Stimulated activated CD4-positive, alpha-beta T cell treated with anti-CD3 and anti-CD28 coated beads, Interleukin-1b, Interleukin-23, amount 100 ng/mL, for 4 hours (primary cell): ENCODE results near the gene SEC24C.
A peak's percentile ranks its signal among the peaks of the same experiment; 100 is the strongest.
"Not testable (repeated sequence)": the region's sequence is repeated elsewhere in the genome, so short reads cannot be mapped to it uniquely, and the experiment has no call there.

Source experiments
- DNase-seq, 2 donors: peaks; one replicate each; pipeline ENCODE4 v3.0.0-alpha.2; 2020; ENCODE audit warnings: low read depth in 2 of 2

The SEC24C gene

DNA sequence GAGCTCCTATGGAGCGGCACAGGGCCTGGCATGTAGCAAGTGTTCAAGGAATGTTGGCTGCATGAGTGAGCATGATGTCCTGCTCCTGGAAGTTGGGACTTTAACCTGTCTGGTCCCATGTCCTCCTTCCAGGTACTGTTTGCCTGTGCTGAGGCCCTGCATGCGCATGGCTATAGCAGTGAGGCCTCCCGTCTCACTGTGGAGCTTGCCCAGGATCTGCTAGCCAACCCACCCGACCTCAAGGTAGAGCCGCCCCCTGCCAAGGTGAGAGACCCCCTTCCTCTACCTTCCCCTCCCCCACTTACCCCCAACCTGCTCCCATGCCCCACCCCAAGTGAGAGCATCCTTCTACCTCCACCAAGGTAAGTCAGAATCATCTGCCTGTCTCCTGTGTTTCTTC, 49.3 kb downstream of the SEC24C start:
- no peak for DNase-seq

DNA sequence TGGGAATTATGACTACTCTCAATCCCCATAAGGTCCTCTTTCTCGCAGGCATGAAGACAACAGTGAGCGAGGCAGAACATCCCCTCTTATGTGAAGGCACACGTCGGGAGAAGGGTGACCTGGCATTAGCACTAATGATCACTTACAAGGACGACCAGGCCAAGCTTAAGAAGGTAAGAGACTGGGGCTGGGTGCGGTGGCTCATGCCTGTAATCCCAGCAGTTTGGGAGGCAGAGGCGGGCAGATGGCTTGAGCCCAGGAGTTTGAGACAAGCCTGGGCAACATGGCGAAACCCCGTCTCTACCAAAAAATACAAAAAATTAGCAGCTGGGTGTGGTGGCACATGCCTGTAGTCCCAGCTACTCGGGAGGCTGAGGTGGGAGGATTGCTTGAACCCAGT, 51.3 kb downstream of the SEC24C start:
- DNase-seq = not testable (repeated sequence)

DNA sequence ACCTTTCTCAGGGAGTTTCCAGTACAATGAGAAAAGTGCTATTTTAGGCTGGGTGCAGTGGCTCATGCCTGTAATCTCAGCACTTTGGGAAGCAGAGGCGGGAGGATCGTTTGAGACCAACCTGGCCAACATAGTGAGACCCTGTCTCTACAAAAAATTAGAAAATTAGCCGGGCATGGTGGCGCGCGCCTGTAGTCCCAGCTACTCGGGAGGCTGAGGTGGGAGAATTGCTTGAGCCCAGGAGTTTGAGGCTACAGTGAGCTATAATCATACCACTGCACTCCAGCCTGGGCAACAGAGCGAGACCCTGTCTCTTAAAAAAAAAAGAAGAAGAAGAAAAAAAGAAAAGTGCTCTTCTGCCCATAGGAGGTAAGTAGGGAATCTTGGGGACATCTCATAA, 51.9 kb downstream of the SEC24C start:
- DNase-seq = not testable (repeated sequence)

DNA sequence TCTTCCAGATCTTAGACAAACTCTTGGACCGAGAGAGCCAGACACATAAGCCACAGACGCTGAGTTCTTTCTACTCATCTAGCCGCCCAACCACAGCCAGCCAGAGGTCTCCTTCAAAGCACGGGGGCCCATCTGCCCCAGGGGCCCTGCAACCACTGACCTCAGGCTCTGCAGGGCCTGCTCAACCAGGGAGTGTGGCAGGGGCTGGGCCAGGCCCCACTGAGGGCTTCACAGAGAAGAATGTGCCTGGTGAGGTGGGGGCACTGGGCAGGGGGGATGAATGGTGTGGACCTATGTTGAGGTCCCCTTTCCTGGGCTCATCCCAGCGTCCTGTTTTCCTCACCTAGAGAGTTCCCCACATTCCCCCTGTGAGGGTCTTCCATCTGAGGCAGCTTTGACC, 52.6 kb downstream of the SEC24C start:
- DNase-seq = no peak

DNA sequence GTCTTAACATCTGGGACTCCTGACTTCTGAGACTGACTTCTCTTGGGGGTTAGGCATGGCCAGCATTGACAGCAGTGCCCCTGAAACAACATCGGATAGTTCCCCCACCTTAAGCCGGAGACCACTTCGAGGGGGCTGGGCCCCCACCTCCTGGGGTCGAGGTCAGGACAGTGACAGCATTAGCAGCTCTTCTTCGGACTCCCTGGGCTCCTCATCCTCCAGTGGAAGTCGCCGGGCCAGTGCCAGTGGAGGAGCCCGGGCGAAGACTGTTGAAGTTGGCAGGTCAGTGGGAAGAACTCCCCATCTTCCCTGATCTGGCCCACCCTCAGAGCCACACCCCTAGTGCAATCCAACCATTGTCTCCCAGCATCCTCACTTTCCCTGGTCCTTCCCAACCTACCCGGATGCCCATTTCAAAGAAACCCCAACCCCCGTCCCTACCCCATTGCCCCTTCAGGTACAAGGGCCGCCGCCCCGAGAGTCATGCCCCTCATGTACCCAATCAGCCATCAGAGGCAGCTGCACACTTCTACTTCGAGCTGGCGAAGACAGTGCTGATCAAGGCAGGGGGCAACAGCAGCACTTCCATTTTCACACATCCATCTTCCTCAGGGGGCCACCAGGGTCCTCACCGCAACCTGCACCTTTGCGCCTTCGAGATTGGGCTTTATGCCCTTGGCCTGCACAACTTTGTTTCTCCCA, 53.3 kb downstream of the SEC24C start:
- no peak for DNase-seq

DNA sequence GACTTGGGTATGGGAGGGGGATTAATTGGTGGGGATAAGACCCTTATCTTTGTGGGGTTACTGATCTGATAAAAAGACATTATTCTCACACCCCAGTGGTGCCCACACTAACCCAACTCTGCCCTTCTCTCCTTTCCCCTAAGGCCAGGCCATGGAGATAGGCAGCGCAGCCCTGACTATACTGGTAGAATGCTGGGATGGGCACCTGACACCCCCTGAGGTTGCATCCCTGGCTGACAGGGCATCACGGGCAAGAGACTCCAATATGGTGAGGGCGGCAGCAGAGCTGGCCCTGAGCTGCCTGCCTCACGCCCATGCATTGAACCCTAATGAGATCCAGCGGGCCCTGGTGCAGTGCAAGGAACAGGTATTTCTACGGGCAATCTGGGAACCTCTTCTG, 53.9 kb downstream of the SEC24C start:
- no peak for DNase-seq

DNA sequence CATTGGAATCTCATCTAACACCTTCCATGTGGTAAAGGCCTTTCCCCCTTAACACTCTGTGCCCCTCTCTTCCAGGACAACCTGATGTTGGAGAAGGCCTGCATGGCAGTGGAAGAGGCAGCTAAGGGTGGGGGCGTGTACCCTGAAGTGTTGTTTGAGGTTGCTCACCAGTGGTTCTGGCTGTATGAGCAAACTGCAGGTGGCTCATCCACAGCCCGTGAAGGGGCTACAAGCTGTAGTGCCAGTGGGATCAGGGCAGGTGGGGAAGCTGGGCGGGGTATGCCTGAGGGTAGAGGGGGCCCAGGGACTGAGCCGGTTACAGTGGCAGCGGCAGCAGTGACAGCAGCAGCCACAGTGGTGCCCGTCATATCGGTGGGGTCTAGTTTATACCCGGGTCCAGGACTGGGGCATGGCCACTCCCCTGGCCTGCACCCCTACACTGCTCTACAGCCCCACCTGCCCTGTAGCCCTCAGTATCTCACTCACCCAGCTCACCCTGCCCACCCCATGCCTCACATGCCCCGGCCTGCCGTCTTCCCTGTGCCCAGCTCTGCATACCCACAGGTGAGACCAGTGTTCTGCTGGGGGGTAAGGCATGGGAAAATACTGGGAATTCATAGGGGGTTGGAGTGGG, 54.9 kb downstream of the SEC24C start:
- DNase-seq = no peak

DNA sequence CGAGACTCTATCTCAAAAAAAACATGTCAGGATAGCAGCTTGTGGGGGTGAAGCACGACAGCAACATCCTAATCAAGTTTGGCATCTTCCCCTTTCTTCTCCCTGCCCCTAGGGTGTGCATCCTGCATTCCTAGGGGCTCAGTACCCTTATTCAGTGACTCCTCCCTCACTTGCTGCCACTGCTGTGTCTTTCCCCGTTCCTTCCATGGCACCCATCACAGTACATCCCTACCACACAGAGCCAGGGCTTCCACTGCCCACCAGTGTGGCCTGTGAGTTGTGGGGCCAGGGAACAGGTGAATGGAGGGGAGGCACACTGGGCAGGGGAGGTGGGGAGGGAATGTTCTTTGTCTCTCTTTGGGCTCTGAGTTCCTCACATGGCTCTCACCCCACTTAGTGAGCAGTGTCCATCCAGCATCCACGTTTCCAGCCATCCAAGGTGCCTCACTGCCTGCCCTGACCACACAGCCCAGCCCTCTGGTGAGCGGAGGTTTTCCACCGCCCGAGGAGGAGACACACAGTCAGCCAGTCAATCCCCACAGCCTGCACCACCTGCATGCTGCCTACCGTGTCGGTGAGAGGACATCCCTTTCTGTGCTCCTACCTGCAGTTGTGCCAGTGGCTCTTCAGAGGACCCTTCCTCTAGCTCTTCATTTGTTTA, 55.9 kb downstream of the SEC24C start:
- DNase-seq = no peak

DNA sequence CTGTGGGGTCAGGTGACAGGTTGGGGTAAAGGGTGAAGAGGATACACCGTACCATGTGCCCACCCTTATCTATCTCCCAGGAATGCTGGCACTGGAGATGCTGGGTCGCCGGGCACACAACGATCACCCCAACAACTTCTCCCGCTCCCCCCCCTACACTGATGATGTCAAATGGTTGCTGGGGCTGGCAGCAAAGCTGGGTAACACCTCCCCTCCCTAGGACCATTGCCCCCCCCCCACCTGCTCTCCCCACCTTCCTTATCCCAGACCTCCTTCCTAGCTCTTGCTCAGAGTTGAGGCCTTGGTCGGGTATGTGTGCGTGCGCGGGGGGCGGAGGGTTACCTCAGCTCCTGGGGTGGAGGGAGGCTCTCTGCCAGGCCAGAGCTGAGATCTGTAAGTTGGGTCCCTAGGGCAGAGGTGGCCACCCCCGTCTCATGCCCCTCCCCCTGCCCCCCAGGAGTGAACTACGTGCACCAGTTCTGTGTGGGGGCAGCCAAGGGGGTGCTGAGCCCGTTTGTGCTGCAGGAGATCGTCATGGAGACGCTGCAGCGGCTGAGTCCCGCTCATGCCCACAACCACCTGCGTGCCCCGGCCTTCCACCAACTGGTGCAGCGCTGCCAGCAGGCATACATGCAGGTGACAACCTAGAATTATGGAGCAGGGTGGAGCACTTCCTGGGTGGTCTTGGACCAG, 56.5 kb downstream of the SEC24C start:
- no peak for DNase-seq

DNA sequence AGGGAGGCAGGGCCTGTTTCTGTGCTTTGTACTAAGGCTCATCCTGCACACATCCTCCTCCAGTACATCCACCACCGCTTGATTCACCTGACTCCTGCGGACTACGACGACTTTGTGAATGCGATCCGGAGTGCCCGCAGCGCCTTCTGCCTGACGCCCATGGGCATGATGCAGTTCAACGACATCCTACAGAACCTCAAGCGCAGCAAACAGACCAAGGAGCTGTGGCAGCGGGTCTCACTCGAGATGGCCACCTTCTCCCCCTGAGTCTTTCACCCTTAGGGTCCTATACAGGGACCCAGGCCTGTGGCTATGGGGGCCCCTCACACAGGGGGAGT, 57.0 kb downstream of the SEC24C start:
- DNase-seq = no peak

DNA sequence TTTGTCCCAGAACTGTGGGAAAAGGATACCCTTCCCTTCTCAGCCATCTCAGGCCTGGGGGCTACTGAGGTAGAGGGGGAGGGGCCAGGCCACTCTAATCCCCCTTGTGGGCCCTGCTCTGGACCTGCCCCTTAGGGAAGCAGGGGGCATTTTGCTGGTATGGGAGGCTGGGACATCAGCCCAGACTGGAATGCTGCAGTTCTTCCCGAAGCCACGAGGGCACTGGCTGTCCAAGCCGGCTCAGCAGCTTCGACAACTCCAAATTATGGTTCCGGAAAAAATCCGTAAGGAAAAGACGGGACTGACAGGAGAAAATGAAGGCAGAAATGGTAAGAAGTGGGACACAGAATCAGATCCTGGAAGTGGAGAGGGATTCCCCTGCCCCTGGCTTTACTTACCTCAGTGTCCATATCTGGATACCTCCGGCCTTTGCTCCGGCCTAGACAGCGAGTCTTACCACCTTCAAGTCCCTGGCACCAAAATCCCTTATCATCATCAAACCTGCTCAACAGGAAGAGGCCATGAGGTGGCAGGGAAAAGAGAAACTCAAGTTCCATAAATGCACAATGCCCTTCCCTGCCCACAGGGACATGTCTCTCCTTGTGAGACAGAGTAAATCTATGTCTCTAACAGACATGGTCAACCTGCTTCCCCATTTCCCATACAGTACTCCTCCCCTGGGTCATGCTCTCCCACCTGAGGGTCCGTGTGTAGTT, 58.3 kb downstream of the SEC24C start:
- no peak for DNase-seq

DNA sequence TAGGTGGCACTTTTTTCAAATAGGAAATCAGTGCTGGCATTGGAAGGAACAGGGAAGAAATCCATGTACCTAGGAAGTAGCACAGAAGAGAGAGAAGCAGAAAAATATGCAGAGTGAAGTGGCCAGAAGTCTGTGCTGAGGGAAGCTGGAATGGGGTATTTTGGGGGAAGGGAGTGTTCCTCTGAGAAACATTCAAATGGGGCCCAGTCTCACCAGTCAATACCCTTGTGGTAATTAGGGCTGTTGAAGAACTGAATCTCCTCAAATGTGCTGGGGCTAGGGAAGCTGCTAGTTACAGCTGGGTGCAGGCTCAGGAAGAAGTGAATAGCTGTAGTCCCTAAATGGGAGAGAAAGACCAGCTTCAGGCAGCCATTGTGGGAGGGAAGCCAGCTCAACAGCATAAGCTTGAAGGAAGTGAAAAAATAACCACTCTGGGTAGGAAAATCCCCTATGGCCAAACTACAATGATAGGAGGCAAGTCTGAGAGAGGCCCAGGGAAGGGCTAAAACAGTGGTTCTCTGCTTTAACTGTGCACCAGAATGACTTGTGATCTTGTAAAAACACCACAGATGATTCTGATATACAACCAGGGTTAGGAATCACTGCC, 59.6 kb downstream of the SEC24C start:
- DNase-seq = no peak

DNA sequence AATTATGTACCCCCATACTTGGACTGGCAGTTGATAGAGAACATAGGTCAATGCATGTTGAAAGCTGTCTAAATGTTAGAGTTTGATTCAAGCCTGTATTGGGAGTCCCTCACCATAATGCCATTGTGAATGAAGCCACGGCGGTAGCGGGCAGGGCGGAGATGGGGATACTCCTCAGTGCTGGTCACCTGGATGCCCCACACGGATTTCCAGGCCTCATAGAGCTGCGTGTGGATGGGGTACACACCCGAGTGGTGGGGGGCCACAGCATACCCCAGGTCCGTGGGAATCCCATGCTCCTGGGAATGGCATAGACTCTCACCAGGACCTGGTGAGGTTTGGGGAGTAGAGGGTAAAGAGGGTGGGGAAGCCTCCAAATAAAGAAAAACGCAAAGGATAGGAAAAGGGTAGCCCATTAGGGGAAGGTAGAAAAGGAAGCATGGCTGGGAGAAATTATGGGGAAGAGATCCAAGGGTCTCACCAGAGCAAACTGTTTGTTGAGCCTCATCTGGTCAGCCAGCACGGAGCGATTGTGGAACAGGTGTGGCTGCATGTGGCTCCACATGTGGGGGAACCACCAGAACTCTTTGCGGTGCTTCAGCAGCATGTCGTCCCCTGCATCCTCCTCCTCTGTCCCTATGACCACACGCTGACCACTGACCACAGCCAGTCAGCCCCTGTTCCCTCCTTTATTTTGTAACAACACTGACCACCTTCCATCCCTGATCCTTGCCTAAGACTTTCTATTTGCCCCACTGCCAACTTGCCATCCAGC, 62.2 kb downstream of the SEC24C start:
- DNase-seq = no peak

DNA sequence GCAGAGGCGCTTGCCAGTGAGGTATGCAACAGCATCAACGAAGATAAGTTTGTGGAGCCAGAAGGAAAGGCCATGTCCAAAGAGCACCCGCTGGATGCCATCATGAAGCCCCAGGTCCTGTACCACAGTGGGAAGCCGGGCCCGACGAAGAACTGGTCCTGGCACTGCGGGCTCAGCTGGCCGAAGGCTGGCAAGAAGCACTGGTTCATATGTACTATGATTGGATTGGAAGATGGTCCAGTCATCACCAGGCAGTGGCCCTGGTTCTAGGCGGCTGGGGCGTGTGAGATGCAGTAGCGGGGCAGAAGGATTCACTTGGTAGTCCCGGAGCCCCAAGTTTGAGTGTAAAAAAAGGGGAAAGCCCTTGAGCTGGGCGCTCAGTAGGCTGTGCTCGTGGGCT, 63.3 kb downstream of the SEC24C start:
- DNase-seq = no peak

DNA sequence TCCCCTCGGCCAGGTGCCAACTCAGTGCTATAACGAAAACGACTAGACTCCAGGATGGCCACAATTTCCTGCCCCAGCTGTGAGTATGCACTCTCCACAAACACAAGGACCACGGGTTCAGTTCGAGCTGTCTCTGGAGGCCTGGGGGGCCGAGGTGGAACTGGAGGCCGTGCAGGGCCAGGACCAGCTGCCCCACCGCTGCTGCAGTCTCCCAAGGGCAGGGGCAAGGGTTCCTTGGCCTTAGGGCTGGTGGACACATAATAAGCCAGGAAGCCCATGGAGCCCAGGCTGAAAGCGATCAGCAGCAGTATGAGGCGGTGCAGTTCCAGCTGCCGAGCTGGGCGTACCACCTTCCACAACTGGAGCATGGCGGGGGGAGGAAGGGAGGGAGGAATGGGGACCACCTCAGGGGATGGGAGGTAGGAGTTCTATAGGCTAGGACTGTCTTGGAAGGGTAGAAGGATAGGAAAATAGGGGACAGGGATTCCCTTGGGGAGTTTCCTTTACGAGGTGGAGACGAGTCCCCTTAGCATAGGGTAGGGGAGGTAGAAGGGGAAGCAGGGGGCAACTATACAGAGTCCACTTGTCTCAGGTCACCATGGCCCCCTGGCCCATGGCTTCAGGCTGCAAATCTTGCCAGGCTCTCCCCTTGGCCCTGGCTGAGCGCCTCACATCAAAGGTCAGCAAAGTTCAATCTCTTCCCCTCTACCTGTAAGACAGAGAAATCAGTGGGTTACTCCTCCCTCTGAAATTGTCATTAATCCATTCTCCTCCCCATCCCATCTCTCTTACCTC, 64.0 kb downstream of the SEC24C start:
- DNase-seq = no peak

DNA sequence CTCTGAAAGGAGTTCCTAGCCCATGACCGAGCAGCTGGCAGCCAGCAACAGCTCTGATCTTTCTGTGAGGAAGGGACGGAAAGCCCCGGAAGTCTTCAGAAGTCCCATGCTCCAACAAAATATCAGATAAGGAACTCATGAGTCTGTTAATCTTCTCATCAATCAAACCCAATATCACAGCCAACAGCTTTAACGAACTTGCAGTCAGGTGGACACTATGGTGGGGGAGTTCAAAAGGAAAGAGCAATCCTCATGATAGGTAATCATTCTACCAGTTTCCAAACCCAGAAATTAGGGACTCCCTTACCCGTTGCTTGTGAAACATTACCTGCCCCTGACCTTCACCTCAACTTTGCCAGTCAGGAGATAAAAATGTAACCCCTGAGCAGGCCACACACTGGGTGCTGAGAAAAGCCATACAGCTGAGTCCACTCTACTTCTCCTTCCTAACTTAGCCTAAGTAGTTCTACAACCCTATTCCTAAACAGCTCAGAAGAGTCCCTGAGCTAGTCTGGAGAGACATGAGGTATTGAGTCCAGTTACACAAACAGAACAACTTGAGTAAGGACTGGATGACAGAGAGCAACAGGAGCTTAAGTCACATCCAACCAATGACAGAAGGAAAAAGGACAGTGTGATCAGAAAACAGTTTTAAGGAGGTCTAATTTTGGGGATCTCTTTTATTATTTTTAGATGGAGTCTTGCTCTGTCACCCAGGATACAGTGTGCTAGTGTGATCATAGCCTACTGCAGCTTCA, 65.1 kb downstream of the SEC24C start:
- DNase-seq = no peak

DNA sequence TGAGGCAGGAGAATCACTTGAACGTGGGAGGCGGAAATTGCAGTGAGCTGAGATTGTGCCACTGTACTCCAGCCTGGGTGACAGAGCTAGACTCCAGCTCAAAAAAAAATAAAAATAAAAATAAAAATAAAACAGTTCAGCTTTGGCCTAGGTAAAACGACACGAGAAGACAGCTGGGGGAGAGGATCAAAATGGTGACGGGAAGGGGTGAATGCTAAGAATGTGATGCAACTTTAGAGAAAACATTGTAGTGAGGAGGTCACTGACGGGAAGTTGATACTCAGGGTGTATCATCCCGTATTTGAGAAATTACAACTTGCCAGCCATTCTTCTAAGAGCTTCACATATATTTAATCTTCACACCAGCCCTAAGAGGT, 66.2 kb downstream of the SEC24C start:
- no peak for DNase-seq

DNA sequence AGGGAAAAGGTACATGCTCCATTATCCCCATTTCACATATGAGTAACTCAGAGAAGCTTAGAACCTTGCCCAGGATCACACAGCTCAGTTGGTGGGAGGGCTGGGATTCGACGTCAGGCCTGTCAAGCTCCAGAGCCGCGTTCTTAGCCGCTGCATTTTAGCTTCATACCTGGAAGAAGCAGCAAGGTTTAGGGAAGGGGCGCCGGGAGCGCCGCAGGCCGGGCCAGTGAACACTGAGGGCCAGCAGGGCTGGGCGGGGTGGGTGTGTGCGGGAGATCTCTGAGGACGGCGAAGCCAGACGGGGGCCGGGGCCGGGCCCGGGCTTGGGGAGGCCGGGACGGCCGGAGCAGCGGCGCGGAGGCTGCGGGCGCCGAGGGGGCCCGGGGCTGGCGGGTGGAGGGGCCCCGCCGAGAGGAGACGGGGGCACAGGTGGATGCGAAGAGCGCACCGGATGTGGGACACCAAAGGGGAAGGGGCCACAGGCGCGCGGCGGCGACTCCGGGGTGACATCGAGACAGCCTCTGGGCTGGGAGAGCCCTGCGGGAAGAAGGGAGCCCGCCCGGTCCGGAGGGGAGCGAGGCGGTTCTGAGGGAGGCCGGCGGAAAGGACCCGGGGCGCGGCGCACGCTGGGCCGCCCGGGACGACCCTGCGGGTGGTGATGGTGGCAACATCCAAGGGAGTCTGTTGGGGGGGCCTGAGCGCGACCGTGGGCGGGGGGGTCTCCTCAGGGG, 66.7 kb downstream of the SEC24C start:
- DNase-seq = peak; percentile 27 to 49

DNA sequence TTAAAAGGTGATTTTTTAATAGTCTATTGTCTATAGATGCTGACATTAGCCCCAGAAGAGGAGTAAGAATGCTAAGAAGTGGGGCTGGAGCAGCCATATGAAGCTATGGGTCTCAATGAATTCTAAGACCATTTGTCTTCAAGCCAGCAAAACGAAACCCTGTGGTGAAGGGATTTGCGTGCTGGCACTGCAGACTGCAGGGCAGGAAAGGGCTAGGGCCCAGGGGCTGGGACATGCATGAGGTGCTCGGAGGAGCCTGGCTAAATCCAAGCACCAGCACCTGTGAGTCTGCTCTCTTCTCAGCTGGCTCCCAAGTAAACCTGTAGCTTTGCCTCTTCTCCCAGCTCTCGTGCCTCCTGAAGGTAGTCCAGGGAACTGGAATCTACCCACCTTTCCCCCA, 68.5 kb downstream of the SEC24C start:
- DNase-seq = no peak
